KMS-11 (cell line): Measurements from ENCODE around the gene PLXND1.

ENCODE experiments used
- H2AFZ ChIP-seq: fragments of 200-600 bp; sonication (generic); 2 replicates; pipeline ENCODE4 v1.6.1; 2016; ENCODE audit warnings: antibody characterized with exemption, mixed run types, low read depth
- H3K27ac ChIP-seq: fragments of 200-600 bp; sonication (generic); 2 replicates; pipeline ENCODE4 v1.6.1; 2016; ENCODE audit warnings: mild to moderate bottlenecking, mixed run types
- H3K27me3 ChIP-seq: fragments of 200-600 bp; sonication (generic); 2 replicates; pipeline ENCODE4 v1.6.1; 2017; ENCODE audit warnings: mild to moderate bottlenecking, low read depth, mixed run types, moderate library complexity; ENCODE audit not compliant: insufficient read depth
- H3K36me3 ChIP-seq: fragments of 200-600 bp; sonication (generic); 2 replicates; pipeline ENCODE4 v1.6.1; 2017; ENCODE audit warnings: mild to moderate bottlenecking, mixed run types; ENCODE audit not compliant: insufficient read depth
- H3K4me1 ChIP-seq: fragments of 200-600 bp; sonication (generic); 2 replicates; pipeline ENCODE4 v1.6.1; 2016; ENCODE audit warnings: mild to moderate bottlenecking, low read depth, mixed run types; ENCODE audit not compliant: poor library complexity, severe bottlenecking
- H3K4me2 ChIP-seq: fragments of 200-600 bp; sonication (generic); 2 replicates; pipeline ENCODE4 v1.7.0; 2016; ENCODE audit warnings: mild to moderate bottlenecking, mixed run types
- H3K4me3 ChIP-seq: fragments of 200-600 bp; sonication (generic); IDR thresholded peaks from 2 replicates; pipeline ENCODE4 v1.6.1; 2017; ENCODE audit warnings: low read depth, low read length, mixed read lengths; ENCODE audit not compliant: insufficient read depth
- H3K79me2 ChIP-seq: fragments of 200-600 bp; sonication (generic); 2 replicates; pipeline ENCODE4 v1.6.1; 2016; ENCODE audit warnings: low read depth, mixed run types; ENCODE audit not compliant: insufficient read depth
- H3K9ac ChIP-seq: fragments of 200-600 bp; sonication (generic); 2 replicates; pipeline ENCODE4 v1.6.1; 2016; ENCODE audit warnings: mild to moderate bottlenecking, mixed run types
- H4K20me1 ChIP-seq: fragments of 200-600 bp; sonication (generic); 2 replicates; pipeline ENCODE4 v1.6.1; 2016; ENCODE audit warnings: mild to moderate bottlenecking, mixed run types; ENCODE audit not compliant: insufficient read depth
- TF ChIP-seq, protein P1 (sequence below): fragments of 200-600 bp; sonication (generic); conservative IDR thresholded peaks from 2 replicates; pipeline ENCODE4 v1.6.1; 2017; ENCODE audit warnings: low read depth, mild to moderate bottlenecking, antibody characterized with exemption, low read length, moderate library complexity, mixed read lengths

The PLXND1 gene

DNA sequence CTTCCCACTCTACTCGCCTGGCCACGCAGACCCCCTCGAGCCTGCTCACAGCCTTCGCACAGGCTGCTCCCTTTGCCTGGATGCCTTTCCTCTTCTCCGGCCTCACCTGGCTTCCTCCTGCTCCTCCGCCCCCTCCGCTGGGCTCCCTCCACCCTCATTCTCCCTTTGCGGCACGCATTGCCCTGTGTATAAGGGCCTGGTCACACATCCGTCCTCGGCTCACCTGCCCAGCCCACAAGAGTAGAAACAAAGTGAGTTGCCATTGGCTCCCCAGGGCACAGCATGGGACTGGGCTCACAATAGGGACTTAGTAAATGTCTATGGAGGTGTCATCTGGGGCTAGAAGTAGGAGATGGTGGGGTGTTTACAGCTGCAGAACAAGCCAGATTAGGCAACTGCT lies 4.2 kb downstream of the PLXND1 start:
- TF ChIP-seq, protein P1, sequence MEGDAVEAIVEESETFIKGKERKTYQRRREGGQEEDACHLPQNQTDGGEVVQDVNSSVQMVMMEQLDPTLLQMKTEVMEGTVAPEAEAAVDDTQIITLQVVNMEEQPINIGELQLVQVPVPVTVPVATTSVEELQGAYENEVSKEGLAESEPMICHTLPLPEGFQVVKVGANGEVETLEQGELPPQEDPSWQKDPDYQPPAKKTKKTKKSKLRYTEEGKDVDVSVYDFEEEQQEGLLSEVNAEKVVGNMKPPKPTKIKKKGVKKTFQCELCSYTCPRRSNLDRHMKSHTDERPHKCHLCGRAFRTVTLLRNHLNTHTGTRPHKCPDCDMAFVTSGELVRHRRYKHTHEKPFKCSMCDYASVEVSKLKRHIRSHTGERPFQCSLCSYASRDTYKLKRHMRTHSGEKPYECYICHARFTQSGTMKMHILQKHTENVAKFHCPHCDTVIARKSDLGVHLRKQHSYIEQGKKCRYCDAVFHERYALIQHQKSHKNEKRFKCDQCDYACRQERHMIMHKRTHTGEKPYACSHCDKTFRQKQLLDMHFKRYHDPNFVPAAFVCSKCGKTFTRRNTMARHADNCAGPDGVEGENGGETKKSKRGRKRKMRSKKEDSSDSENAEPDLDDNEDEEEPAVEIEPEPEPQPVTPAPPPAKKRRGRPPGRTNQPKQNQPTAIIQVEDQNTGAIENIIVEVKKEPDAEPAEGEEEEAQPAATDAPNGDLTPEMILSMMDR: no peak
- no peak overlapping the region for H3K4me3 ChIP-seq
- H4K20me1 ChIP-seq: no peaks in the 10 kb centered on the region
- H3K27me3 ChIP-seq: no peaks in the 10 kb centered on the region
- H3K4me2 ChIP-seq: no peak overlapping the region
- no peaks in the 10 kb centered on the region for H3K36me3 ChIP-seq
- no peak overlapping the region for H3K9ac ChIP-seq
- no peaks in the 10 kb centered on the region; the same call in 1 of the 2 replicates for H3K79me2 ChIP-seq
- H2AFZ ChIP-seq: no peak overlapping the region
- H3K4me1 ChIP-seq: peaks cover 14% of the 10 kb centered on the region
- H3K27ac ChIP-seq: no peak overlapping the region

GRCh38 chr3:129601713-129602112 lies 4.8 kb downstream of the PLXND1 start:
- H3K4me1 ChIP-seq: peaks cover 14% of the 10 kb centered on the region
- H3K27me3 ChIP-seq: no peaks in the 10 kb centered on the region
- no peak overlapping the region for H3K27ac ChIP-seq
- H3K4me3 ChIP-seq: no peak overlapping the region
- H3K79me2 ChIP-seq: no peaks in the 10 kb centered on the region; the same call in 1 of the 2 replicates
- no peak overlapping the region for H3K4me2 ChIP-seq
- H4K20me1 ChIP-seq: no peaks in the 10 kb centered on the region
- no peak overlapping the region for H3K9ac ChIP-seq
- TF ChIP-seq, protein P1: no peak
- no peaks in the 10 kb centered on the region for H3K36me3 ChIP-seq
- no peak overlapping the region for H2AFZ ChIP-seq

- Histone ChIP-seq H3K4me3 (no peak overlapping the region), H3K36me3 (no peaks in the 10 kb centered on the region), H3K9ac (no peak overlapping the region), H4K20me1 (no peaks in the 10 kb centered on the region), H3K79me2 (no peaks in the 10 kb centered on the region; the same call in 1 of the 2 replicates), H3K27ac (no peak overlapping the region), H3K4me1 (peaks cover 7% of the 10 kb centered on the region), H3K4me2 (no peak overlapping the region), H2AFZ (no peak overlapping the region), H3K27me3 (no peaks in the 10 kb centered on the region)
- TF ChIP-seq, protein P1: no peak
Observed at GRCh38 chr3:129600348-129600747, 6.1 kb downstream of the PLXND1 start.

GRCh38 chr3:129599607-129600006 lies 6.9 kb downstream of the PLXND1 start:
- Histone ChIP-seq H3K27me3 (no peaks in the 10 kb centered on the region), H3K36me3 (no peaks in the 10 kb centered on the region), H2AFZ (no peak overlapping the region), H3K4me1 (peaks cover 3% of the 10 kb centered on the region), H3K79me2 (no peaks in the 10 kb centered on the region; the same call in 1 of the 2 replicates), H3K4me3 (no peak overlapping the region), H4K20me1 (no peaks in the 10 kb centered on the region), H3K27ac (no peak overlapping the region), H3K9ac (no peak overlapping the region), H3K4me2 (no peak overlapping the region)
- TF ChIP-seq, protein P1: no peak

DNA sequence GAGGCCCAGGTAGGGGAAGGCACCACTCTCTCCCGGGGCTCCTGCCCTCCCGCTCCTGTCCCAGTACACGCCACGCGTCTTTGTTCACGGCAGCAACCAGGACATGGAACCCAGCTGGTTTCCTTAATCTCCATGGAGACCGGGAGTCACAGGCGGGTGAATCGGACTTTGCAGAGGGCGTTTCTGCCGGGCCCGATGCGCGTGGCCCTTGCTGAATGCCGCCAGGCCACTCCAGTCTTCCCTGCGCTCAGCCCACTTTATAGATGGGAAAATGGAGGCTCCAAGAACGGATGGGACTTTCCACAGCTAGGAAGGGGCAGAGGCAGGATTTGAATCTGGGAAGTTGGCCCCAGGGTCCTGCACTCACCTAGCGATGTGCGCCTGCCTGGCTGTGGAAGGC lies 7.4 kb downstream of the PLXND1 start:
- H2AFZ ChIP-seq: no peak overlapping the region
- H3K4me3 ChIP-seq: no peak overlapping the region
- H3K27me3 ChIP-seq: no peaks in the 10 kb centered on the region
- H3K36me3 ChIP-seq: no peaks in the 10 kb centered on the region
- no peak overlapping the region for H3K4me2 ChIP-seq
- no peak overlapping the region for H3K9ac ChIP-seq
- no peaks in the 10 kb centered on the region; the same call in 1 of the 2 replicates for H3K79me2 ChIP-seq
- H3K4me1 ChIP-seq: no peaks in the 10 kb centered on the region
- TF ChIP-seq, protein P1: no peak
- no peaks in the 10 kb centered on the region for H4K20me1 ChIP-seq
- no peak overlapping the region for H3K27ac ChIP-seq
